D721Med (cell line): ENCODE results near the gene HMX3.

ENCODE experiments used
- DNase-seq: peaks from one replicate; pipeline ENCODE4 v3.0.0; 2011; ENCODE audit warnings: low spot score; ENCODE audit not compliant: insufficient read length
- FAIRE-seq: peaks from 2 replicates; lab custom pipeline; 2011; peaks lifted over from hg19 to GRCh38; lab: Jason Lieb, UNC
- CTCF ChIP-seq: IDR thresholded peaks from 2 replicates; pipeline ENCODE4 v1.5.1; 2012; ENCODE audit warnings: mild to moderate bottlenecking, control low read depth; ENCODE audit not compliant: insufficient read depth; ENCODE audit errors: missing control alignments

HMX3 gene

GRCh38 chr10:123097039-123097438 is 38.7 kb upstream of the HMX3 start:
- no peak for TF ChIP-seq CTCF
- no peak for FAIRE-seq

GRCh38 chr10:123100030-123100762 is 35.6 kb upstream of the HMX3 start:
- FAIRE-seq: no peak

More at GRCh38 chr10:123097039-123097438, 38.7 kb upstream of the HMX3 start:
- DNase-seq: no peak

GRCh38 chr10:123101872-123102271 is 33.9 kb upstream of the HMX3 start:
- TF ChIP-seq CTCF: no peak
- no peak for DNase-seq
- no peak for FAIRE-seq

More at GRCh38 chr10:123100030-123100762, 35.6 kb upstream of the HMX3 start:
- no peak for DNase-seq
- TF ChIP-seq CTCF: no peak

- no peak for DNase-seq
- no peak for FAIRE-seq
- TF ChIP-seq CTCF: no peak
Observed at GRCh38 chr10:123102673-123103072, 33.1 kb upstream of the HMX3 start.

GRCh38 chr10:123103944-123104343 is 31.8 kb upstream of the HMX3 start:
- no peak for TF ChIP-seq CTCF
- FAIRE-seq: no peak
- DNase-seq: no peak

- TF ChIP-seq CTCF: no peak
- FAIRE-seq (no peak), DNase-seq (no peak)
Observed at GRCh38 chr10:123109466-123109865, 26.3 kb upstream of the HMX3 start.
